HepG2 (cell line): ENCODE results near the gene GRM7.

Experiments
- ARID2 ChIP-seq: sonication (generic); formaldehyde crosslinking; IDR thresholded peaks from 2 replicates; pipeline ENCODE4 v1.8.1; 2022; ENCODE audit warnings: mild to moderate bottlenecking, missing genetic modification reagents, borderline replicate concordance
- CTCF ChIP-seq: sonication (generic); formaldehyde crosslinking; IDR thresholded peaks from 2 replicates; pipeline ENCODE4 v1.5.0; 2020; ENCODE audit warnings: mild to moderate bottlenecking, missing genetic modification reagents, moderate library complexity
- ELK4 ChIP-seq: sonication (generic); formaldehyde crosslinking; IDR thresholded peaks from 2 replicates; pipeline ENCODE4 v1.9.0; 2021; ENCODE audit warnings: missing genetic modification reagents, borderline replicate concordance
- GATAD1 ChIP-seq: IDR thresholded peaks from 2 replicates; pipeline ENCODE4 v1.6.1; 2016; ENCODE audit warnings: missing genetic modification reagents, missing compliant biosample characterization
- GMEB1 ChIP-seq: sonication (generic); formaldehyde crosslinking; IDR thresholded peaks from 2 replicates; pipeline ENCODE4 v1.5.1; 2020; ENCODE audit warnings: missing genetic modification reagents, mild to moderate bottlenecking, borderline replicate concordance
- HNRNPUL1 ChIP-seq: fragments of 200-400 bp; formaldehyde crosslinking; IDR thresholded peaks from 2 replicates; pipeline ENCODE4 v1.6.1; 2017; ENCODE audit warnings: low read depth, mild to moderate bottlenecking, low read length, moderate library complexity
- ZSCAN20 ChIP-seq: sonication (generic); formaldehyde crosslinking; IDR thresholded peaks from 2 replicates; pipeline ENCODE4 v1.4.0; 2020; ENCODE audit warnings: missing genetic modification reagents, mild to moderate bottlenecking, borderline replicate concordance
- TF ChIP-seq, protein P1 (sequence below), 2 experiments: IDR thresholded peaks; 2 replicates each; pipeline ENCODE4 v1.6.1; 2011 to 2012; ENCODE audit warnings: low read length in 2 of 2, borderline replicate concordance in 1 of 2, low read depth in 1 of 2, mild to moderate bottlenecking in 1 of 2, moderate library complexity in 1 of 2

DNA sequence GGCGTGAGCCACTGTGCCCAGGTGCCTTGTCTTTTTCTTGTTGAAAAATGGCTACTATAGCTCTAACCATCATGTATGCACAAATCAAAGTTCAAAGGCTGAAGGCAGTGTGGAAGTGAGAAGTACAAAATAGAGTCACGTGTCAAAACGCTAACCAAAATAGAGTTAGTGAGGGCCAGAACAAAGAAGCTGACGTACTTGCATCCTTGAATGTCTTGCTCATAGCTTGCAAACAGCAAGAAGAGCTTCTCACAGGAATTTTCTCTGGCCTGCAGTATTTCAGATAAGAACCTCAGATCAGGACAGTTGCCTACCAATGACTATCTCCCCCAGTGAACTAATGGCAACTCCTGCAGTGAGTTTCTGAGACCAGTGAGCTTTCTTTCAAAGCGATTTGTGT lies 713.5 kb downstream of the GRM7 start:
- TF ChIP-seq HNRNPUL1 (no peak), GMEB1 (CRISPR knock-in tag) (no peak), ARID2 (no peak), CTCF (no peak), GATAD1 (CRISPR knock-in tag) (no peak), ZSCAN20 (no peak), ELK4 (CRISPR knock-in tag) (no peak)
- TF ChIP-seq, protein P1, sequence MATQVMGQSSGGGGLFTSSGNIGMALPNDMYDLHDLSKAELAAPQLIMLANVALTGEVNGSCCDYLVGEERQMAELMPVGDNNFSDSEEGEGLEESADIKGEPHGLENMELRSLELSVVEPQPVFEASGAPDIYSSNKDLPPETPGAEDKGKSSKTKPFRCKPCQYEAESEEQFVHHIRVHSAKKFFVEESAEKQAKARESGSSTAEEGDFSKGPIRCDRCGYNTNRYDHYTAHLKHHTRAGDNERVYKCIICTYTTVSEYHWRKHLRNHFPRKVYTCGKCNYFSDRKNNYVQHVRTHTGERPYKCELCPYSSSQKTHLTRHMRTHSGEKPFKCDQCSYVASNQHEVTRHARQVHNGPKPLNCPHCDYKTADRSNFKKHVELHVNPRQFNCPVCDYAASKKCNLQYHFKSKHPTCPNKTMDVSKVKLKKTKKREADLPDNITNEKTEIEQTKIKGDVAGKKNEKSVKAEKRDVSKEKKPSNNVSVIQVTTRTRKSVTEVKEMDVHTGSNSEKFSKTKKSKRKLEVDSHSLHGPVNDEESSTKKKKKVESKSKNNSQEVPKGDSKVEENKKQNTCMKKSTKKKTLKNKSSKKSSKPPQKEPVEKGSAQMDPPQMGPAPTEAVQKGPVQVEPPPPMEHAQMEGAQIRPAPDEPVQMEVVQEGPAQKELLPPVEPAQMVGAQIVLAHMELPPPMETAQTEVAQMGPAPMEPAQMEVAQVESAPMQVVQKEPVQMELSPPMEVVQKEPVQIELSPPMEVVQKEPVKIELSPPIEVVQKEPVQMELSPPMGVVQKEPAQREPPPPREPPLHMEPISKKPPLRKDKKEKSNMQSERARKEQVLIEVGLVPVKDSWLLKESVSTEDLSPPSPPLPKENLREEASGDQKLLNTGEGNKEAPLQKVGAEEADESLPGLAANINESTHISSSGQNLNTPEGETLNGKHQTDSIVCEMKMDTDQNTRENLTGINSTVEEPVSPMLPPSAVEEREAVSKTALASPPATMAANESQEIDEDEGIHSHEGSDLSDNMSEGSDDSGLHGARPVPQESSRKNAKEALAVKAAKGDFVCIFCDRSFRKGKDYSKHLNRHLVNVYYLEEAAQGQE (IDR thresholded peaks at IDR 0.05; ENCODE audit: borderline replicate concordance in 1 of 2, low read depth in 1 of 2, low read length in 2 of 2): no peak
